Activated T-cell treated with anti-CD3 and anti-CD28 coated beads, Interleukin-2, amount 50 U/mL, for 48 hours (primary cell): ENCODE data around the gene SH3TC1.

ENCODE experiments used
- DNase-seq, 2 experiments: peaks; one replicate each; pipeline ENCODE4 v3.0.0-alpha.2; 2020

Gene SH3TC1

GRCh38 chr4:8164194-8164565 is 34.9 kb upstream of the SH3TC1 start:
- DNase-seq, result no peak

GRCh38 chr4:8164687-8165086 is 34.4 kb upstream of the SH3TC1 start:
- DNase-seq, result no peak

- no peak for DNase-seq
These were observed 33.7 kb upstream of the SH3TC1 start for GRCh38 chr4:8165374-8165896.

- DNase-seq, result no peak
These were observed 31.8 kb upstream of the SH3TC1 start for GRCh38 chr4:8167291-8167690.

- no peak for DNase-seq
These were observed 31.3 kb upstream of the SH3TC1 start for GRCh38 chr4:8167815-8168214.

GRCh38 chr4:8168232-8168631 is 30.9 kb upstream of the SH3TC1 start:
- no peak for DNase-seq

GRCh38 chr4:8168832-8169598 is 30.1 kb upstream of the SH3TC1 start:
- DNase-seq, result no peak

- no peak for DNase-seq
These were observed 29.3 kb upstream of the SH3TC1 start for GRCh38 chr4:8169763-8170162.

- DNase-seq, result no peak
These were observed 28.7 kb upstream of the SH3TC1 start for GRCh38 chr4:8170341-8170740.

- no peak for DNase-seq
These were observed 27.8 kb upstream of the SH3TC1 start for GRCh38 chr4:8171266-8171665.

- peak; percentile 57 to 62 for DNase-seq
These were observed 26.8 kb upstream of the SH3TC1 start for GRCh38 chr4:8171984-8172924.

- no peak for DNase-seq
These were observed 25.4 kb upstream of the SH3TC1 start for GRCh38 chr4:8173492-8174242.

GRCh38 chr4:8174970-8175369 is 24.1 kb upstream of the SH3TC1 start:
- no peak for DNase-seq

GRCh38 chr4:8175686-8176085 is 23.4 kb upstream of the SH3TC1 start:
- no peak for DNase-seq

GRCh38 chr4:8176547-8177399 is 22.3 kb upstream of the SH3TC1 start:
- peak; percentile 37 to 53 for DNase-seq

GRCh38 chr4:8177552-8177951 is 21.5 kb upstream of the SH3TC1 start:
- no peak for DNase-seq

GRCh38 chr4:8177956-8178355 is 21.1 kb upstream of the SH3TC1 start:
- no peak for DNase-seq

- DNase-seq, result no peak
These were observed 20.0 kb upstream of the SH3TC1 start for GRCh38 chr4:8179074-8179473.

- DNase-seq, result no peak
These were observed 19.3 kb upstream of the SH3TC1 start for GRCh38 chr4:8179771-8180170.

- no peak for DNase-seq
These were observed 18.6 kb upstream of the SH3TC1 start for GRCh38 chr4:8180310-8181093.

GRCh38 chr4:8181119-8181518 is 18.0 kb upstream of the SH3TC1 start:
- no peak for DNase-seq
